Panc1 (cell line): ENCODE results near the gene ZNF831.

Experiments used
- POLR2AphosphoS5 ChIP-seq: IDR thresholded peaks from 2 replicates; pipeline ENCODE4 v1.6.1; 2012; ENCODE audit warnings: mild to moderate bottlenecking, low read depth, low read length, moderate library complexity
- SIN3A ChIP-seq: IDR thresholded peaks from 2 replicates; pipeline ENCODE4 v1.6.1; 2012; ENCODE audit warnings: low read depth, mild to moderate bottlenecking, low read length, moderate library complexity, borderline replicate concordance; ENCODE audit not compliant: insufficient read depth
- TCF7L2 ChIP-seq: IDR thresholded peaks from 2 replicates; pipeline ENCODE4 v1.6.1; 2011; ENCODE audit warnings: mild to moderate bottlenecking, low read depth, low read length, inconsistent platforms
- TF ChIP-seq, protein P1 (sequence below): fragments of 450-650 bp; IDR thresholded peaks from 2 replicates; pipeline ENCODE4 v1.5.1; 2017; ENCODE audit warnings: mild to moderate bottlenecking
- TF ChIP-seq, protein P2 (sequence below), 2 experiments: IDR thresholded peaks; 2 replicates each; pipeline ENCODE4 v1.6.1; 2011 to 2012; ENCODE audit warnings: low read depth in 2 of 2, control low read depth in 1 of 2, low read length in 1 of 2, mild to moderate bottlenecking in 1 of 2, moderate library complexity in 1 of 2; ENCODE audit not compliant: insufficient read depth in 1 of 2

DNA sequence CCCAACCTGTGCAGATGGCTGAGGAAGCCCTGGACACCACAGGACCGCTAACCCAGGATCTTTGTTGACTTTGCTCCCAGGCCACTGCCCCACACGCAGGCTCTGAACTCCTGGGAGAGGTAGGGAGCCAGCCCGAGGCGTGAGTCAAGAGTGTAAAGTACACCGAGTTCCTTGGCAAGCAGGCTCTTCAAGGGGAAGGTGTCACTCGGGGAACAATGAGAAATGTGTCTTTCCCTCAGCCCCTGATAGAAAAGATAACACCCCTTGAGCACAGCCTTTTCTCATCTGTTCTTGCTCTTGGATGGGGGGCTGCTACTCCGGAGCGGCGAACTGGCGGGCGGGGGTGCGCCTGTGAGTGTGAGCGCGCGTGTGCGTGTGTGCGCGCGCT is 136.3 kb downstream of the ZNF831 start:
- no peak for TF ChIP-seq POLR2AphosphoS5
- TF ChIP-seq, protein P1, sequence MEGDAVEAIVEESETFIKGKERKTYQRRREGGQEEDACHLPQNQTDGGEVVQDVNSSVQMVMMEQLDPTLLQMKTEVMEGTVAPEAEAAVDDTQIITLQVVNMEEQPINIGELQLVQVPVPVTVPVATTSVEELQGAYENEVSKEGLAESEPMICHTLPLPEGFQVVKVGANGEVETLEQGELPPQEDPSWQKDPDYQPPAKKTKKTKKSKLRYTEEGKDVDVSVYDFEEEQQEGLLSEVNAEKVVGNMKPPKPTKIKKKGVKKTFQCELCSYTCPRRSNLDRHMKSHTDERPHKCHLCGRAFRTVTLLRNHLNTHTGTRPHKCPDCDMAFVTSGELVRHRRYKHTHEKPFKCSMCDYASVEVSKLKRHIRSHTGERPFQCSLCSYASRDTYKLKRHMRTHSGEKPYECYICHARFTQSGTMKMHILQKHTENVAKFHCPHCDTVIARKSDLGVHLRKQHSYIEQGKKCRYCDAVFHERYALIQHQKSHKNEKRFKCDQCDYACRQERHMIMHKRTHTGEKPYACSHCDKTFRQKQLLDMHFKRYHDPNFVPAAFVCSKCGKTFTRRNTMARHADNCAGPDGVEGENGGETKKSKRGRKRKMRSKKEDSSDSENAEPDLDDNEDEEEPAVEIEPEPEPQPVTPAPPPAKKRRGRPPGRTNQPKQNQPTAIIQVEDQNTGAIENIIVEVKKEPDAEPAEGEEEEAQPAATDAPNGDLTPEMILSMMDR: no peak
- TF ChIP-seq, protein P2, sequence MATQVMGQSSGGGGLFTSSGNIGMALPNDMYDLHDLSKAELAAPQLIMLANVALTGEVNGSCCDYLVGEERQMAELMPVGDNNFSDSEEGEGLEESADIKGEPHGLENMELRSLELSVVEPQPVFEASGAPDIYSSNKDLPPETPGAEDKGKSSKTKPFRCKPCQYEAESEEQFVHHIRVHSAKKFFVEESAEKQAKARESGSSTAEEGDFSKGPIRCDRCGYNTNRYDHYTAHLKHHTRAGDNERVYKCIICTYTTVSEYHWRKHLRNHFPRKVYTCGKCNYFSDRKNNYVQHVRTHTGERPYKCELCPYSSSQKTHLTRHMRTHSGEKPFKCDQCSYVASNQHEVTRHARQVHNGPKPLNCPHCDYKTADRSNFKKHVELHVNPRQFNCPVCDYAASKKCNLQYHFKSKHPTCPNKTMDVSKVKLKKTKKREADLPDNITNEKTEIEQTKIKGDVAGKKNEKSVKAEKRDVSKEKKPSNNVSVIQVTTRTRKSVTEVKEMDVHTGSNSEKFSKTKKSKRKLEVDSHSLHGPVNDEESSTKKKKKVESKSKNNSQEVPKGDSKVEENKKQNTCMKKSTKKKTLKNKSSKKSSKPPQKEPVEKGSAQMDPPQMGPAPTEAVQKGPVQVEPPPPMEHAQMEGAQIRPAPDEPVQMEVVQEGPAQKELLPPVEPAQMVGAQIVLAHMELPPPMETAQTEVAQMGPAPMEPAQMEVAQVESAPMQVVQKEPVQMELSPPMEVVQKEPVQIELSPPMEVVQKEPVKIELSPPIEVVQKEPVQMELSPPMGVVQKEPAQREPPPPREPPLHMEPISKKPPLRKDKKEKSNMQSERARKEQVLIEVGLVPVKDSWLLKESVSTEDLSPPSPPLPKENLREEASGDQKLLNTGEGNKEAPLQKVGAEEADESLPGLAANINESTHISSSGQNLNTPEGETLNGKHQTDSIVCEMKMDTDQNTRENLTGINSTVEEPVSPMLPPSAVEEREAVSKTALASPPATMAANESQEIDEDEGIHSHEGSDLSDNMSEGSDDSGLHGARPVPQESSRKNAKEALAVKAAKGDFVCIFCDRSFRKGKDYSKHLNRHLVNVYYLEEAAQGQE (IDR thresholded peaks at IDR 0.05; ENCODE audit: insufficient read depth in 1 of 2, low read depth in 2 of 2, low read length in 1 of 2): no peak
- no peak for TF ChIP-seq TCF7L2
- TF ChIP-seq SIN3A: no peak
